K562 (cell line): ENCODE measurements around the gene KRT6C. TPM values are rescaled to one million over a fixed set of nuclear protein-coding genes. Genes with fewer than 3 reads are reported as not detected.

Source experiments
- CCNT2 ChIP-seq: IDR thresholded peaks from 2 replicates; pipeline ENCODE4 v1.6.1; 2011; ENCODE audit warnings: borderline replicate concordance, low read depth, mild to moderate bottlenecking, moderate library complexity, mixed read lengths, low read length; ENCODE audit not compliant: insufficient read length; ENCODE audit errors: extremely low read depth
- ZBTB40 ChIP-seq, 2 experiments: fragments of 450-650 bp in 1 of 2; sonication (generic) in 1 of 2; formaldehyde crosslinking in 1 of 2; IDR thresholded peaks; 2 replicates each; pipeline versions ENCODE4 v1.7.1 to v1.9.0; 2016 to 2022; ENCODE audit warnings: inconsistent platforms in 1 of 2, mild to moderate bottlenecking in 1 of 2, missing genetic modification reagents in 1 of 2
- polyA plus RNA-seq, 8 experiments: library from polyadenylated mRNA; depleted of rRNA in 4 of 8; stranded (reverse) in 5 of 8; unstranded in 3 of 8; fragments of >200 nt; fragmentation: Nextera tagmentation in 2 of 8; fragmentation: Illumina TruSeq in 1 of 8; extraction: Ambion mirVana in 2 of 8; extraction: Trizol in 1 of 8; gene quantifications; 2 replicates each; pipeline versions ENCODE4 v1.2.1 to v1.2.3, GENCODE V29; 2011 to 2014; ENCODE audit warnings: inconsistent platforms in 1 of 8, missing spikeins in 1 of 8
- total RNA-seq, 7 experiments: library from RNA; depleted of rRNA in 6 of 7; stranded (reverse); fragments of >200 nt in 6 of 7; fragmentation: Illumina TruSeq in 2 of 7; extraction: Trizol in 2 of 7; gene quantifications; 2 replicates each; pipeline versions ENCODE4 v1.2.1 to v1.2.3, GENCODE V29; 2011 to 2021; ENCODE audit warnings: low replicate concordance in 1 of 7

Gene KRT6C
- total and polyA plus RNA-seq, 9 of the 15 experiments (the other 6 are each of a cell fraction or from before 2014, with no cell fraction given), result not detected

DNA sequence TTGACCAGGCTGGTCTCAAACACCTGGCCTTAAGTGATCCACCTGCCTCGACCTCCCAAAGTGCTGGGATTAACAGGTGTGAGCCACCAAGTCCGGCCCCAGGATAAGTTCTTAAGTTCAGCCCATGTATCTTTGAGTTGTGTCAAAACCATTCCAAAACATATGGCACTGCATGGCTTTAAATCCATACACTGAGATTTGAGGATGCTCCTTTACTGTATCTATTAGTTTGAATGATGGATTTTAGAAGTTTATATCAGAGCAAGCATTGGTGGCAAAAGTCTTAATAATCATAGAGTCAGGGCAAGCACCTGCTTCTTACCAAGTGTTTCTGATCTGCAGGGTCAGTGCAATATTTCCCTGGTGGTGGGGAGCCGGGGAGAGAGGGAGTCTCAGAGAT is 27.7 kb downstream of the KRT6C start (continued):
- TF ChIP-seq ZBTB40 (IDR thresholded peaks at IDR 0.05), result no peak
- no peak for TF ChIP-seq ZBTB40 (CRISPR knock-in tag; IDR thresholded peaks at IDR 0.05)
- no peak for TF ChIP-seq CCNT2
